HG02759 (cell line): ENCODE results near the gene OGFR.

ENCODE experiments used
- ATAC-seq: cut with Tn5 transposase; IDR thresholded peaks from one replicate; pipeline ENCODE4 v1.9.1; 2021; ENCODE audit warnings: mild to moderate bottlenecking, moderate library complexity; ENCODE audit not compliant: unreplicated experiment

OGFR gene

GRCh38 chr20:62799459-62799858, 5.2 kb upstream of the OGFR start:
- ATAC-seq = no peak

GRCh38 chr20:62799873-62800272, 4.8 kb upstream of the OGFR start:
- no peak for ATAC-seq

GRCh38 chr20:62800314-62801259, 4.0 kb upstream of the OGFR start:
- no peak for ATAC-seq

- ATAC-seq = no peak
Measured at GRCh38 chr20:62801284-62802010, 3.2 kb upstream of the OGFR start.

- ATAC-seq = no peak
Measured at GRCh38 chr20:62802026-62802712, 2.5 kb upstream of the OGFR start.

- peak; percentile 20 for ATAC-seq
Measured at GRCh38 chr20:62804021-62804626, 511 bp upstream of the OGFR start.

GRCh38 chr20:62805155-62805710, 598 bp downstream of the OGFR start:
- ATAC-seq = peak; percentile 37

GRCh38 chr20:62805711-62806382, 1.2 kb downstream of the OGFR start:
- ATAC-seq = peak; percentile 3

- ATAC-seq = no peak
Measured at GRCh38 chr20:62806383-62807050, 1.9 kb downstream of the OGFR start.

GRCh38 chr20:62807444-62808210, 3.0 kb downstream of the OGFR start:
- no peak for ATAC-seq

GRCh38 chr20:62808211-62808865, 3.7 kb downstream of the OGFR start:
- no peak for ATAC-seq

GRCh38 chr20:62809530-62810428, 5.1 kb downstream of the OGFR start:
- no peak for ATAC-seq

GRCh38 chr20:62811320-62811719, 6.7 kb downstream of the OGFR start:
- ATAC-seq = no peak

- ATAC-seq = no peak
Measured at GRCh38 chr20:62811720-62812119, 7.1 kb downstream of the OGFR start.

GRCh38 chr20:62812181-62812906, 7.7 kb downstream of the OGFR start:
- no peak for ATAC-seq

GRCh38 chr20:62812907-62813200, 8.2 kb downstream of the OGFR start:
- ATAC-seq = no peak

GRCh38 chr20:62813588-62813987, 9.0 kb downstream of the OGFR start:
- no peak for ATAC-seq
